GM06990 (cell line): Measurements from ENCODE around the gene USP10.

ENCODE experiments used
- DNase-seq: peaks from one replicate; pipeline ENCODE4 v3.0.0-alpha.2; 2011; ENCODE audit not compliant: insufficient read length; ENCODE audit errors: extremely low read depth
- H3K27me3 ChIP-seq: replicated peaks from 2 replicates; pipeline ENCODE4 v1.6.0; 2011; ENCODE audit warnings: low read length; ENCODE audit not compliant: control insufficient read depth, insufficient read depth
- H3K36me3 ChIP-seq: 2 replicates; pipeline ENCODE4 v1.5.1; 2011; ENCODE audit warnings: low read length; ENCODE audit not compliant: control insufficient read depth, insufficient read depth
- H3K4me3 ChIP-seq: replicated peaks from 2 replicates; pipeline ENCODE4 v1.5.1; 2011; ENCODE audit warnings: low read depth, mild to moderate bottlenecking, control low read depth, low read length
- CTCF ChIP-seq: IDR thresholded peaks from 2 replicates; pipeline ENCODE4 v1.5.1; 2011; ENCODE audit warnings: low read length, control low read depth, mild to moderate bottlenecking, inconsistent platforms; ENCODE audit not compliant: insufficient read depth, poor library complexity, severe bottlenecking

USP10 gene

GRCh38 chr16:84787263-84787622, 87.4 kb downstream of the USP10 start:
- Histone ChIP-seq H3K4me3 (no peak overlapping the region), H3K36me3 (no peaks in the 10 kb centered on the region; the same call in 1 of the 2 replicates), H3K27me3 (no peaks in the 10 kb centered on the region)
- DNase-seq: no peak
- TF ChIP-seq CTCF: no peak

- DNase-seq: no peak
Measured at GRCh38 chr16:84788920-84789391, 89.2 kb downstream of the USP10 start.

GRCh38 chr16:84789431-84789830, 89.6 kb downstream of the USP10 start:
- Histone ChIP-seq H3K36me3 (no peaks in the 10 kb centered on the region; the same call in 1 of the 2 replicates), H3K4me3 (no peak overlapping the region), H3K27me3 (no peaks in the 10 kb centered on the region)
- no peak for TF ChIP-seq CTCF
- DNase-seq: no peak

More at GRCh38 chr16:84788920-84789391, 89.2 kb downstream of the USP10 start:
- Histone ChIP-seq H3K4me3 (no peak overlapping the region), H3K36me3 (no peaks in the 10 kb centered on the region; the same call in 1 of the 2 replicates), H3K27me3 (no peaks in the 10 kb centered on the region)
- no peak for TF ChIP-seq CTCF

GRCh38 chr16:84790301-84790700, 90.5 kb downstream of the USP10 start:
- H3K4me3 ChIP-seq: no peak overlapping the region
- no peaks in the 10 kb centered on the region; the same call in 1 of the 2 replicates for H3K36me3 ChIP-seq
- TF ChIP-seq CTCF: no peak
- no peak for DNase-seq
- H3K27me3 ChIP-seq: no peaks in the 10 kb centered on the region

- TF ChIP-seq CTCF: no peak
- Histone ChIP-seq H3K36me3 (no peaks in the 10 kb centered on the region; the same call in 1 of the 2 replicates), H3K27me3 (no peaks in the 10 kb centered on the region), H3K4me3 (no peak overlapping the region)
- DNase-seq: no peak
Measured at GRCh38 chr16:84791088-84791487, 91.3 kb downstream of the USP10 start.

GRCh38 chr16:84791501-84791900, 91.7 kb downstream of the USP10 start:
- no peak for TF ChIP-seq CTCF
- Histone ChIP-seq H3K36me3 (no peaks in the 10 kb centered on the region; the same call in 1 of the 2 replicates), H3K27me3 (no peaks in the 10 kb centered on the region), H3K4me3 (no peak overlapping the region)
- DNase-seq: no peak
